GM10266 (cell line): ENCODE data around the gene SNX2.

ENCODE experiments used
- DNase-seq: peaks from one replicate; pipeline ENCODE4 v3.0.0; 2012; ENCODE audit errors: extremely low spot score
- TF ChIP-seq, protein P1 (sequence below): IDR thresholded peaks from 2 replicates; pipeline ENCODE4 v1.5.1; 2012; ENCODE audit warnings: mild to moderate bottlenecking, low read depth; ENCODE audit not compliant: control insufficient read depth, insufficient read depth; ENCODE audit errors: missing control alignments

SNX2 gene

DNA sequence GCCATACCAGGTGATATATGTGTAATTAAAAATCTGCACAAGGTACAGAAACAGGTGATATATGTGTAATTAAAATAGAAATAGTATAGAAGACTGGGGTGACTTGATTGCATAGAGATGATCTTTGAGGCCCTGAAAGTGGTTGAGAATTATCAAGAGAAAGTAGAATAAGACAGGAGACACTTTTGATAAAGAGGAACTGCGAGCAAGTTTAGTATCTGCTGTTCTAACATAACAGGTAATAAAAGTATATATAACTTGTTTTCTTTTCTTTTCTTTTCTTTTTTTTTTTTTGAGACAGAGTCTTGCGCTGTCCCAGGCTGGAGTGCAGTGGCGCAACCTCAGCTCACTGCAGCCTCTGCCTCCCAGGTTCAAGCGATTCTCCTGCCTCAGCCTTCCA is 5.4 kb downstream of the SNX2 start:
- no peak for DNase-seq
- TF ChIP-seq, protein P1, sequence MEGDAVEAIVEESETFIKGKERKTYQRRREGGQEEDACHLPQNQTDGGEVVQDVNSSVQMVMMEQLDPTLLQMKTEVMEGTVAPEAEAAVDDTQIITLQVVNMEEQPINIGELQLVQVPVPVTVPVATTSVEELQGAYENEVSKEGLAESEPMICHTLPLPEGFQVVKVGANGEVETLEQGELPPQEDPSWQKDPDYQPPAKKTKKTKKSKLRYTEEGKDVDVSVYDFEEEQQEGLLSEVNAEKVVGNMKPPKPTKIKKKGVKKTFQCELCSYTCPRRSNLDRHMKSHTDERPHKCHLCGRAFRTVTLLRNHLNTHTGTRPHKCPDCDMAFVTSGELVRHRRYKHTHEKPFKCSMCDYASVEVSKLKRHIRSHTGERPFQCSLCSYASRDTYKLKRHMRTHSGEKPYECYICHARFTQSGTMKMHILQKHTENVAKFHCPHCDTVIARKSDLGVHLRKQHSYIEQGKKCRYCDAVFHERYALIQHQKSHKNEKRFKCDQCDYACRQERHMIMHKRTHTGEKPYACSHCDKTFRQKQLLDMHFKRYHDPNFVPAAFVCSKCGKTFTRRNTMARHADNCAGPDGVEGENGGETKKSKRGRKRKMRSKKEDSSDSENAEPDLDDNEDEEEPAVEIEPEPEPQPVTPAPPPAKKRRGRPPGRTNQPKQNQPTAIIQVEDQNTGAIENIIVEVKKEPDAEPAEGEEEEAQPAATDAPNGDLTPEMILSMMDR = no peak

DNA sequence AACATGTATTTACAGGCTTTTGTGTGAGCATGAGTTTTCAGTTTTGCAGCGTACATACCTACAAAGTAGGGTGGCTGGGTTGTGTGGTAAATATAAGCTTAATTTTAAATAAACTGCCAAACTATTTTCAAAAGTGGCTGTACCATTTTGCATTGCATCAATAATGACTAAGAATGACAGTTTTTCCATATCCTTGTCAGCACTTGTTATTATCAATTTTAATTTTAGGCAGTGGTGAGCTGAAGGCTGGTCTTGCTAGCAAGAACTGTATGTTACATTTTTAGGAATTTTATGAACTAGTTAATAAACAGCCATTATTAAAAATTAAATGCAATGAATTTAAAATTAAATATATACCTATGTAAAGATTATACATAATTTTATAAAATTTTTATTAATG is 6.6 kb downstream of the SNX2 start:
- DNase-seq = no peak
- TF ChIP-seq, protein P1 = no peak

DNA sequence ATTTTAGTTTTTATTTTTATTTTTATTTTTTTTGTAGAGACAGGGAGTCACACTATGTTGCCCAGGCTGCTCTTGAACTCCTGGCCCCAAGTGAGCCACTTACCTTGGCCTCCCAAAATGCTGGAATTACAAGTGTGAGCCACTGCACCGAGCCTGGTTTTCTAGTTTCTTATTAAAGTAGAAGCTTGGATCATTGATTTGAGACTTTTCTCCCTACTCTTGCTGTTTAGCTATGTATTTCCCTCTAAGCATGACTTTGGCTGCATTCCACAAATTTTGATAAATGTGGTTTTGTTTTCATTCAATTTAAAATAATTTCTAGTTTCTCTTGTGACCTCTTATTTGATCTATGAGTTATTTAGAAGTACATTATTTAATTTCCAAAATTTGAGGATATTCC is 10.4 kb downstream of the SNX2 start:
- no peak for DNase-seq
- TF ChIP-seq, protein P1 = no peak

DNA sequence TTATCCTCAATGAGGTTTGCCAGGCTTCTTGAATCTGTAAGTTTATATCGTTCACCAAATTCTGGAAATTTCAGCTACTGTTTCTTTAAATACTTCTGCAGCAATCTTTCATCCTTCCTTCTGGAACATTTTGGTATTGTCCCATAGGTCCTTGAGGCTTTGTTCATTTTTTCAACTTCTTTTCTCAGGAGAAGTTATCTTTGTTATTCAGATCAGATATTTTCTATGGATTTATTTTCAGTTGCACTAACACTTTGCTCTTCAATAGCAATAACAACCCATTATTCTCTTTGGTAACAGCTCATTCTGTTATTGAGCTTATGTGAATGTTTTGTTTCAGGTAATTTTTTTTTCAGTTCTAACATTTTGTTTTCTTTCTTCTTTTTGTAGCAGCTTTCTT is 13.5 kb downstream of the SNX2 start:
- TF ChIP-seq, protein P1 = no peak
- no peak for DNase-seq

DNA sequence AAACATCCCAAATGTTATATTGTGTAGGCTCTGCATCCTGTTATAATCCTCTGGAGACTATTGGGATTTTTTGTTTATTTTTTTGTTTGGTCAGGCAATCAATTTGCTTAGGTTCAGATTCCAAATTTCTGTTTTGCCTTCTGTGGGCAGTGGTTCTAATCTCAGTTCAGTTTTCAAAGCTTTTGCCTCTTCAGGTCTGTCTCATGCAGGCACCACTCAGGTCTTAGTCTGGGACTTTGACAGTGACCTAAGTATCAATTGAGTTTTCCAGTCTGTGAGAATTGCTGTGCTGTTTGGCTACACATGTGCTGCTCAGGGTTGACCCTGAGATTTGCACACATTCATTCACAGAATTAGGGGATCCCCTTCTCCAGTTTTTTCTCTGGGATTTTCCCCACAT is 14.1 kb downstream of the SNX2 start:
- no peak for DNase-seq
- TF ChIP-seq, protein P1 = no peak

DNA sequence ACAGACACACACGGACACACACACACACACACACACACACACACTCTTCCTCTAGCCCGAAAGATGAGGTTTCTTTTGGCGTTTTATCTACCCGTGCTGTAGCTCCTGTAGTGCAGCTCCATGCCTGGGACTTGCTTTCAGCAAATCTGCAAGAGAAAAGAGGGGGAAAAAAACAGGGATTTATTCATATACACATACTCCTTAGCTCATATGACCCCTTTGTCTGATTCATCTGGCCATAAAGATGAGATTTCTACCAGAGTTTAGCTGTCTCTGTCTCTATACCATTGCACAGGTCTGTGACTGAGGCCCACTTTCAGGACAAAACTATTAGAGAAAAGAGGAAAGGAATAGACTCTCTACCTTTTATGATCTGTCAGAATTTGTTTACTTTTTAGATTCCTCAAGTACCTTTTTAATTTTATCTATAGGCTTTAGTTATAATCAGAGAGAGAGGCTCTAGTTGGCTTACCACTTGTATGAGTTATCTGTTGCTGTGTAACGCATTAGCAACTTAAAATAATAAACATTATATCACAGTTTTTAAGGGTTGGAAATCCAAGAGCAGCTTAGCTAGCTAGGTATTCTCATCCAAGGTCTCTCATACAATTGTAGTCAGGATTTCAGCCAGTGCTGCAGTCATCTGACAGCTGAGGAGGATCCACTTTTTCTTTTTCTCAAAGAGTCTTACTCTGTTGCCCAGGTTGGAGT is 14.7 kb downstream of the SNX2 start:
- TF ChIP-seq, protein P1 = no peak
- no peak for DNase-seq

DNA sequence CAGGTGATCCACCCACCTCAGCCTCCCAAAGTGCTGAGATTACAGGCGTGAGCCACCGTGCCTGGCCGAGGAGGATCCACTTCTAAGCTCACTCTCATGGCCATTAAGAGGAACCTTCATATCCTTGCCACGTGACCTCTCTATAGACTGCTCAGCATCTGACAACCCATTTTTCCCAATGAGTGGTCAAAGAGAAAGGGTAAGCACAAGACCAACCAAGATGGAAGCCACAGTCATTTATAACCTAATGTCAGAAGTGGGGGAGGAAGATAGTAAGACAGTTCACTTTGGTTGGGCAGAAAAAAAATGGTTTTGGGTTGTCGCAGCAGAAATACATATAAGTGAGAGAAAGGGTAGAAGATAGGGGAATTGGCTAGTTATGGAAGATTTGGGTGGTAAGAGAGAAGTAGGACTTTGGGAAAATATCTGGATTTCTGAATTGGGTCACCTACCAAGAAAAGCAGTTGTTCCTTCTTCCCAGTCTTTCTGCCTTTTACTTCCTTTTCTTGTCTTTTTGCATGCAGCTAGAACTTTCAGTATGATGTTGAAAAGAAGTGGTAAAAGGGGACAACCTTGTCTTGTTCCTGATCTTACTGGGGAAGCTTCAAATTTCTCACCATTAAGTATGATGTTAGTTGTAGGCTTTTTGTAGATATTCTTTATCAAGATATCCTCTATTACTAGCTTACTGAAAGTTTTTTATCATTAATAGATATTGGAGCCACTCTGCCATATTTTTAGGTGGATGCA is 15.6 kb downstream of the SNX2 start:
- TF ChIP-seq, protein P1 = no peak
- no peak for DNase-seq
